Right renal cortex interstitium (tissue), 3 donors: ENCODE results near the gene GRAMD1B. TPM values are rescaled to one million over a fixed set of nuclear protein-coding genes. Genes with fewer than 3 reads are reported as not detected.
A peak's percentile ranks its signal among the peaks of the same experiment; 100 is the strongest.

Experiments used
- DNase-seq, 3 donors: peaks; one replicate each; pipeline ENCODE4 v3.0.0-alpha.2; 2013; ENCODE audit warnings: low read depth in 3 of 3, low spot score in 2 of 3
- polyA plus RNA-seq, 3 donors: library from polyadenylated mRNA; unstranded; fragments of 120-200 nt; gene quantifications; one replicate each; pipeline ENCODE4 v1.2.1, GENCODE V29; 2013; ENCODE audit not compliant: insufficient read length in 3 of 3

The GRAMD1B gene
- polyA plus RNA-seq, 3 donors: 9.7 to 12.1 (median 11.3) TPM

- no peak for DNase-seq
These were observed 42.3 kb downstream of the GRAMD1B start for GRCh38 chr11:123472236-123472935.

- DNase-seq: no peak
These were observed 44.0 kb downstream of the GRAMD1B start for GRCh38 chr11:123473941-123474677.

GRCh38 chr11:123474994-123475393 is 44.9 kb downstream of the GRAMD1B start:
- no peak for DNase-seq

GRCh38 chr11:123475469-123475868 is 45.4 kb downstream of the GRAMD1B start:
- peak in 2 of 3 donors; percentile 23 to 29 for DNase-seq

- no peak for DNase-seq
These were observed 47.3 kb downstream of the GRAMD1B start for GRCh38 chr11:123477205-123477907.

- peak; percentile 68 to 72 (median 70) for DNase-seq
These were observed 48.4 kb downstream of the GRAMD1B start for GRCh38 chr11:123478352-123478987.

- DNase-seq: no peak
These were observed 49.2 kb downstream of the GRAMD1B start for GRCh38 chr11:123479048-123479837.

- no peak for DNase-seq
These were observed 50.3 kb downstream of the GRAMD1B start for GRCh38 chr11:123480290-123480815.

GRCh38 chr11:123480882-123481281 is 50.8 kb downstream of the GRAMD1B start:
- DNase-seq: no peak

- no peak for DNase-seq
These were observed 51.6 kb downstream of the GRAMD1B start for GRCh38 chr11:123481640-123482039.

GRCh38 chr11:123482218-123482617 is 52.1 kb downstream of the GRAMD1B start:
- DNase-seq: no peak

- no peak for DNase-seq
These were observed 53.0 kb downstream of the GRAMD1B start for GRCh38 chr11:123483058-123483457.

GRCh38 chr11:123483466-123483865 is 53.4 kb downstream of the GRAMD1B start:
- DNase-seq: no peak

- DNase-seq: no peak
These were observed 54.4 kb downstream of the GRAMD1B start for GRCh38 chr11:123484448-123484847.

GRCh38 chr11:123487157-123487744 is 57.2 kb downstream of the GRAMD1B start:
- no peak for DNase-seq

- no peak for DNase-seq
These were observed 60.5 kb downstream of the GRAMD1B start for GRCh38 chr11:123490527-123490926.

GRCh38 chr11:123491241-123491640 is 61.2 kb downstream of the GRAMD1B start:
- no peak for DNase-seq

- no peak for DNase-seq
These were observed 63.4 kb downstream of the GRAMD1B start for GRCh38 chr11:123493349-123494063.
